A549 (cell line): ENCODE measurements around the gene PTPRG. TPM values are rescaled to one million over a fixed set of nuclear protein-coding genes. Genes with fewer than 3 reads are reported as not detected.

Experiments used
- ATAC-seq, 2 experiments: fragments of 200-7000 bp in 1 of 2; fragments of >200 bp in 1 of 2; cut with Nextera tagmentation in 1 of 2; cut with Tn5 transposase in 1 of 2; 3 replicates each; pipeline versions ENCODE4 v1.8.0 to v1.9.1; 2018 to 2020; ENCODE audit warnings: mild to moderate bottlenecking in 1 of 2, moderate library complexity in 1 of 2
- CTCF ChIA-PET: fragments of 300-600 bp; sonication (Branson Sonifier 250); formaldehyde crosslinking; extraction: SDS; loops from one replicate; lab custom pipeline; 2021; ENCODE audit warnings: antibody characterized with exemption, inconsistent platforms; lab: Yijun Ruan, JAX
- POLR2A ChIA-PET: fragments of 350-600 bp; formaldehyde crosslinking; extraction: SDS; loops from one replicate; lab custom pipeline; 2021; ENCODE audit warnings: antibody characterized with exemption, inconsistent platforms; lab: Yijun Ruan, JAX
- DNase-seq, 2 experiments: peaks; one replicate each; pipeline versions ENCODE4 v3.0.0 to v3.0.0-alpha.2; 2011 to 2016; ENCODE audit warnings: low read depth in 1 of 2, low spot score in 1 of 2
- FAIRE-seq: peaks from 2 replicates; lab custom pipeline; 2011; peaks lifted over from hg19 to GRCh38; lab: Jason Lieb, UNC
- H3K27ac ChIP-seq, 2 experiments: fragments of >200 bp; sonication (Bioruptor Twin); formaldehyde crosslinking; 3 replicates each; pipeline ENCODE4 v1.5.1; 2016 to 2017
- H3K4me1 ChIP-seq: fragments of >200 bp; sonication (Bioruptor Twin); formaldehyde crosslinking; 3 replicates; pipeline ENCODE4 v1.6.1; 2016
- H3K4me2 ChIP-seq: fragments of >200 bp; sonication (Bioruptor Twin); formaldehyde crosslinking; 3 replicates; pipeline ENCODE4 v1.6.1; 2016
- H3K4me3 ChIP-seq: fragments of >200 bp; sonication (Bioruptor Twin); formaldehyde crosslinking; 3 replicates; pipeline ENCODE4 v1.5.1; 2016
- H3K9me3 ChIP-seq: fragments of >200 bp; sonication (Bioruptor Twin); formaldehyde crosslinking; 3 replicates; pipeline ENCODE4 v1.6.1; 2016
- ATOH8 ChIP-seq: fragments of 250-450 bp; sonication (Bioruptor Pico); IDR thresholded peaks from 2 replicates; pipeline ENCODE4 v1.5.0; 2020; ENCODE audit warnings: low read depth, mild to moderate bottlenecking, moderate library complexity
- BHLHE40 ChIP-seq: IDR thresholded peaks from 2 replicates; pipeline ENCODE4 v1.6.1; 2012; ENCODE audit warnings: low read depth, low read length, inconsistent platforms
- CBX8 ChIP-seq: fragments of 200-600 bp; sonication (generic); IDR thresholded peaks from 2 replicates; pipeline ENCODE4 v1.6.1; 2016
- CEBPB ChIP-seq, 2 experiments: fragments of >200 bp in 1 of 2; sonication (Bioruptor Twin) in 1 of 2; formaldehyde crosslinking in 1 of 2; IDR thresholded peaks; 2 replicates each; pipeline ENCODE4 v1.6.1; 2012 to 2016
- CHD2 ChIP-seq: fragments of 150-350 bp; IDR thresholded peaks from 2 replicates; pipeline ENCODE4 v1.6.1; 2014; ENCODE audit warnings: low read length; ENCODE audit not compliant: partially characterized antibody
- CHD4 ChIP-seq: fragments of 200-600 bp; sonication (generic); IDR thresholded peaks from 2 replicates; pipeline ENCODE4 v1.6.1; 2016; ENCODE audit warnings: antibody characterized with exemption, mild to moderate bottlenecking, borderline replicate concordance
- CTCF ChIP-seq: fragments of >200 bp; sonication (Bioruptor Twin); formaldehyde crosslinking; IDR thresholded peaks from 3 replicates; pipeline ENCODE4 v1.5.1; 2016
- E2F6 ChIP-seq: IDR thresholded peaks from 2 replicates; pipeline ENCODE4 v1.6.1; 2012; ENCODE audit warnings: low read depth, borderline replicate concordance
- EHF ChIP-seq: fragments of 250-450 bp; sonication (Bioruptor Pico); IDR thresholded peaks from 2 replicates; pipeline ENCODE4 v1.5.0; 2020; ENCODE audit warnings: mild to moderate bottlenecking
- EHMT2 ChIP-seq: fragments of 200-600 bp; sonication (generic); IDR thresholded peaks from 2 replicates; pipeline ENCODE4 v1.6.1; 2016; ENCODE audit warnings: antibody characterized with exemption, low read depth, mild to moderate bottlenecking, moderate library complexity
- ESRRA ChIP-seq: fragments of 150-350 bp; IDR thresholded peaks from 2 replicates; pipeline ENCODE4 v1.6.1; 2014; ENCODE audit warnings: mild to moderate bottlenecking, low read length, borderline replicate concordance
- FOXS1 ChIP-seq: fragments of 250-450 bp; sonication (Bioruptor Pico); IDR thresholded peaks from 2 replicates; pipeline ENCODE4 v1.5.0; 2020; ENCODE audit warnings: mild to moderate bottlenecking, moderate library complexity
- GATA3 ChIP-seq: IDR thresholded peaks from 2 replicates; pipeline ENCODE4 v1.6.1; 2012; ENCODE audit warnings: borderline replicate concordance
- HMGXB4 ChIP-seq: fragments of 250-450 bp; sonication (Bioruptor Pico); IDR thresholded peaks from 2 replicates; pipeline ENCODE4 v1.5.0; 2021; ENCODE audit warnings: mild to moderate bottlenecking, moderate library complexity, borderline replicate concordance
- KDM1A ChIP-seq: fragments of 200-600 bp; sonication (generic); IDR thresholded peaks from 2 replicates; pipeline ENCODE4 v1.6.1; 2016; ENCODE audit warnings: low read depth, mild to moderate bottlenecking
- MAX ChIP-seq: IDR thresholded peaks from 2 replicates; pipeline ENCODE4 v1.6.1; 2012
- MAZ ChIP-seq: fragments of 150-350 bp; IDR thresholded peaks from 2 replicates; pipeline ENCODE4 v1.6.1; 2014; ENCODE audit warnings: antibody characterized with exemption, low read depth, low read length, borderline replicate concordance
- NR3C1 ChIP-seq: fragments of >200 bp; sonication (Bioruptor Twin); formaldehyde crosslinking; IDR thresholded peaks from 3 replicates; pipeline ENCODE4 v1.6.1; 2017
- PBX3 ChIP-seq: IDR thresholded peaks from 2 replicates; pipeline ENCODE4 v1.6.1; 2012
- RAD21 ChIP-seq, 2 experiments: fragments of >200 bp in 1 of 2; sonication (Bioruptor Twin) in 1 of 2; formaldehyde crosslinking in 1 of 2; IDR thresholded peaks in 1 of 2; conservative IDR thresholded peaks in 1 of 2; 2 replicates in 1 of 2; 3 replicates in 1 of 2; pipeline ENCODE4 v1.6.1; 2012 to 2018; ENCODE audit warnings: inconsistent platforms in 1 of 2
- RARB ChIP-seq: fragments of 250-450 bp; sonication (Bioruptor Pico); IDR thresholded peaks from 2 replicates; pipeline ENCODE4 v1.8.0; 2021; ENCODE audit warnings: mild to moderate bottlenecking, moderate library complexity
- RCOR1 ChIP-seq: fragments of 150-350 bp; IDR thresholded peaks from 2 replicates; pipeline ENCODE4 v1.6.1; 2014; ENCODE audit warnings: antibody characterized with exemption, low read length, low read depth
- TFCP2L1 ChIP-seq: fragments of 250-450 bp; sonication (Bioruptor Pico); IDR thresholded peaks from 2 replicates; pipeline ENCODE4 v1.5.0; 2021; ENCODE audit warnings: mild to moderate bottlenecking
- ZNF302 ChIP-seq: fragments of 250-450 bp; sonication (Bioruptor Pico); IDR thresholded peaks from 2 replicates; pipeline ENCODE4 v1.9.0; 2021; ENCODE audit warnings: inconsistent platforms, mild to moderate bottlenecking, moderate library complexity
- WGBS: methylation state at CpG from one replicate; pipeline ENCODE4 v1.1.6; 2017; ENCODE audit errors: missing lambda C conversion rate; 5-methylcytosine and 5-hydroxymethylcytosine counted together
- polyA plus RNA-seq, 4 experiments: library from polyadenylated mRNA; depleted of rRNA in 3 of 4; stranded (reverse); fragments of >200 nt; fragmentation: RNase III in 1 of 4; extraction: RNeasy Plus Mini Kit Qiagen cat#74134 plus additional on column Dnase treatment in 1 of 4; gene quantifications; 2 replicates in 3 of 4; 3 replicates in 1 of 4; pipeline ENCODE4 v1.2.3, GENCODE V29; 2011 to 2017

The PTPRG gene
- polyA plus RNA-seq, 2 of the 4 experiments (the other 2 are of a cell fraction) = 4.5 to 4.8 TPM

- ChIA-PET CTCF (interaction anchor here (0.7 kb wide), 1 partner anchor 11 kb away, joined by 3 read pairs; no protein-coding TSS in a partner anchor), POLR2A (no interaction called here)
- WGBS = 70% methylated on average over 4 of the region's 4 CpGs
- FAIRE-seq (no peak), ATAC-seq (no peak), DNase-seq (no peak)
- Histone ChIP-seq H3K27ac (no peak overlapping the region), H3K4me1 (no peaks in the 10 kb centered on the region), H3K4me3 (no peak overlapping the region), H3K4me2 (no peak overlapping the region), H3K9me3 (no peaks in the 10 kb centered on the region)
- TF ChIP-seq E2F6 (no peak), RAD21 (conservative IDR thresholded peaks at IDR 0.05 in 1 of 2, IDR thresholded peaks at IDR 0.05 in 1 of 2) (no peak), CHD4 (no peak), CBX8 (no peak), ESRRA (no peak), HMGXB4 (CRISPR knock-in tag) (no peak)
Measured at GRCh38 chr3:61575893-61576292, 14.5 kb downstream of the PTPRG start.

- TF ChIP-seq FOXS1 (CRISPR knock-in tag) (no peak), NR3C1 (no peak), EHMT2 (no peak), MAX (no peak), RCOR1 (no peak), MAZ (no peak), ZNF302 (CRISPR knock-in tag) (no peak), PBX3 (no peak), CHD4 (no peak), KDM1A (no peak), EHF (CRISPR knock-in tag) (no peak), CEBPB (IDR thresholded peaks at IDR 0.05) (no peak), TFCP2L1 (no peak), ATOH8 (CRISPR knock-in tag) (no peak), RARB (no peak), CTCF (no peak), CHD2 (no peak), GATA3 (no peak), BHLHE40 (no peak)
- FAIRE-seq (no peak), DNase-seq (no peak), ATAC-seq (no peak)
- Histone ChIP-seq H3K9me3 (no peaks in the 10 kb centered on the region), H3K4me1 (no peaks in the 10 kb centered on the region), H3K27ac (no peak overlapping the region), H3K4me2 (no peak overlapping the region), H3K4me3 (no peak overlapping the region)
- CTCF ChIA-PET = interaction anchor here (2.3 kb wide), 1 partner anchor 13 kb away, joined by 6 read pairs; no protein-coding TSS in a partner anchor
- POLR2A ChIA-PET = no interaction called here
- WGBS = 39% methylated on average over 3 of the region's 3 CpGs
Measured at GRCh38 chr3:61577760-61578159, 16.4 kb downstream of the PTPRG start.
